Ectodermal cell (in vitro differentiated cells): Measurements from ENCODE around the gene PLVAP.
A peak's percentile ranks its signal among the peaks of the same experiment; 100 is the strongest.

Source experiments
- H3K27ac ChIP-seq: 2 replicates; pipeline ENCODE4 v1.7.0; 2013; ENCODE audit warnings: mild to moderate bottlenecking, low read depth, low read length; ENCODE audit not compliant: insufficient read depth, poor library complexity, severe bottlenecking
- H3K27me3 ChIP-seq: 2 replicates; pipeline ENCODE4 v1.7.0; 2013; ENCODE audit warnings: mild to moderate bottlenecking, low read length; ENCODE audit not compliant: insufficient read depth, control insufficient read depth, poor library complexity, severe bottlenecking
- H3K36me3 ChIP-seq: one replicate; pipeline ENCODE4 v1.7.0; 2013; ENCODE audit warnings: low read length; ENCODE audit not compliant: control insufficient read depth, insufficient read depth
- H3K4me1 ChIP-seq: one replicate; pipeline ENCODE4 v1.7.0; 2013; ENCODE audit warnings: low read length; ENCODE audit not compliant: control insufficient read depth, insufficient read depth
- H3K4me3 ChIP-seq: 2 replicates; pipeline ENCODE4 v1.7.0; 2013; ENCODE audit warnings: low read depth, low read length, control low read depth; ENCODE audit not compliant: insufficient read depth
- H3K9me3 ChIP-seq: 2 replicates; pipeline ENCODE4 v1.7.0; 2013; ENCODE audit warnings: mild to moderate bottlenecking, low read length, moderate library complexity; ENCODE audit not compliant: control insufficient read depth
- WGBS, 2 experiments: methylation state at CpG; one replicate each; pipeline ENCODE4 v1.1.7; 2013; ENCODE audit warnings: missing lambda C conversion rate in 2 of 2; 5-methylcytosine and 5-hydroxymethylcytosine counted together

Gene PLVAP

GRCh38 chr19:17320435-17320834 is 56.7 kb downstream of the PLVAP start:
- Histone ChIP-seq H3K4me3 (no peak overlapping the region), H3K4me1 (no peaks in the 10 kb centered on the region), H3K9me3 (no peaks in the 10 kb centered on the region), H3K27me3 (no peaks in the 10 kb centered on the region), H3K27ac (no peak overlapping the region), H3K36me3 (peaks cover 15% of the 10 kb centered on the region)
- WGBS, 2 experiments: 86 to 89% methylated on average over 11 of the region's 11 CpGs

DNA sequence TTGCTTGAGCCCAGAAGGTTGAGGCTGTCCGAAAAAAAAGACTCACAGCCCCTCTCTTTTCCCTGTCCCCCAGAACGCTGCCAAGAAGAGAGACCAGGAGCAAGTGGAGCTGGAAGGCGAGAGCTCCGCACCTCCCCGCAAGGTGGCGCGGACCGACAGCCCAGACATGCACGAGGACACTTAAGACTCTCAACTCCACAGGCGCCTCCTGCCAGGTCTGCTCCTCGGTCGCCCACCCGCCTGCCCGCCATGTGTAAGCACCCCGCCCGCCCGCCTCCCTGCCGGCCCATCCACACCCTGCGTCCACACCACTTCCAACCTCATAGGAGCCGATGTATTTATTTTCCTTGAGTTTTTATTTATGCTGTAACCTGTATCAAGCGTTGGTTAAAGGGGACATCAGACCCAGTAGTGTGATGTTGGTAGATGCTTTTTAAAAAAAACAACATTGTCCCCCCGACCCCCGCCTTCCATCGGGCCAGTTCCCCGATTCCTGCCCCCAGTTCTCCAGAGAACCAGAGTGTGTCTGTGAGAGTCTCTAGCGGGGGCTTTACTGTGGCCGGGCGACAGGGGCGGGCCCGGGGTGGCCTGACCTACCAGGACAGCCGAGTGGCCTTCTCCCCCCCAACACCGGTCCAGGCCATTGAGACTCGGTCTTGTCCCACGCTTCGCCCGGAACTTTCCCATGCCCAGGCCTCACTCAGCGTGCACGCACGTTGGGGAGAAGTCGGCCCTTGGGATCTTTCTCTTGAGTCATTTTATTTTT is 57.5 kb downstream of the PLVAP start:
- 94 to 95% methylated on average over 38 to 39 of the region's 40 CpGs for WGBS, 2 experiments
- Histone ChIP-seq H3K27ac (no peak overlapping the region), H3K9me3 (no peaks in the 10 kb centered on the region), H3K36me3 (peaks cover 14% of the 10 kb centered on the region), H3K4me1 (no peaks in the 10 kb centered on the region), H3K27me3 (no peaks in the 10 kb centered on the region), H3K4me3 (no peak overlapping the region)

GRCh38 chr19:17318966-17319365 is 58.2 kb downstream of the PLVAP start:
- WGBS, 2 experiments: 90 to 95% methylated on average over 6 of the region's 6 CpGs

DNA sequence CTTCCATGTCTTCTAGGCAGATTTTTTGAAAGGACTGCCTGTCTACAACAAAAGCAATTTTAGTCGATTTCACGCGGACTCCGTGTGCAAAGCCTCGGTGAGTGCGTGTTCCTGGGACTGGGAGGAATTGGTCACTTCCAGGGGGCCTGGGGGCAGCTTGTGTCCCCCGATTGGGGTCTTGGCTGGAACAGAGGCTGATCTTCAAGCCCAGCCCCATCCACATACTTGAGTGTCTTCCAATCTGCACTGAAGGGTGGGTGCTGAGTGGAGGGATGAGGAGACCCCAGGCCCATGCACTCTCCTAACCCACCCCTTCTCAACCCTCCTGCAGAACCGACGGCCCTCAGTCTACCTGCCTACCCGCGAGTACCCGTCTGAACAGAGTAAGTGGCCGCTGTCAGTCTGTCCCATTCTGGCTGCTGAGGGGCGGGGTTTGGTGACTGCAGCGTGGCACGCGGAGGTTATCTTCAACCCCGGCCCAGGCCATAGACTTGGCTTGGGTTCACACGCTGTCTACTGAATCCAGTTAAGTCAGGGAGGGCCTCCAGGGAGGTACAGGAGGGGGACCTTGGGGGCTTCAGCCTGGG is 63.0 kb downstream of the PLVAP start:
- WGBS, 2 experiments: 95 to 97% methylated on average over 19 of the region's 19 CpGs
- H3K27me3 ChIP-seq: no peaks in the 10 kb centered on the region

More at GRCh38 chr19:17318966-17319365, 58.2 kb downstream of the PLVAP start:
- no peaks in the 10 kb centered on the region for H3K27me3 ChIP-seq
- no peaks in the 10 kb centered on the region for H3K9me3 ChIP-seq
- no peak overlapping the region for H3K27ac ChIP-seq
- no peak overlapping the region for H3K4me3 ChIP-seq
- H3K4me1 ChIP-seq: no peaks in the 10 kb centered on the region
- H3K36me3 ChIP-seq: peaks cover 20% of the 10 kb centered on the region

GRCh38 chr19:17312189-17313113 is 64.7 kb downstream of the PLVAP start:
- Histone ChIP-seq H3K27me3 (no peaks in the 10 kb centered on the region), H3K36me3 (peaks cover 24% of the 10 kb centered on the region), H3K4me1 (no peaks in the 10 kb centered on the region), H3K27ac (no peak overlapping the region), H3K4me3 (no peak overlapping the region), H3K9me3 (no peaks in the 10 kb centered on the region)
- 92% methylated on average over 20 of the region's 20 CpGs for WGBS, 2 experiments

More for the DNA sequence above, 63.0 kb downstream of the PLVAP start:
- H3K9me3 ChIP-seq: no peaks in the 10 kb centered on the region
- H3K27ac ChIP-seq: no peak overlapping the region
- no peaks in the 10 kb centered on the region for H3K4me1 ChIP-seq
- peaks cover 24% of the 10 kb centered on the region for H3K36me3 ChIP-seq
- no peak overlapping the region for H3K4me3 ChIP-seq

GRCh38 chr19:17311455-17312188 is 65.5 kb downstream of the PLVAP start:
- Histone ChIP-seq H3K27ac (no peak overlapping the region), H3K36me3 (peaks cover 24% of the 10 kb centered on the region), H3K4me1 (no peaks in the 10 kb centered on the region), H3K27me3 (no peaks in the 10 kb centered on the region), H3K4me3 (no peak overlapping the region), H3K9me3 (no peaks in the 10 kb centered on the region)
- 81 to 89% methylated on average over 11 of the region's 11 CpGs for WGBS, 2 experiments

- H3K9me3 ChIP-seq: no peaks in the 10 kb centered on the region
- WGBS, 2 experiments: 9 to 10% methylated on average over 23 of the region's 23 CpGs
- peak overlapping the region; percentile 63 for H3K27ac ChIP-seq
These were observed 67.1 kb downstream of the PLVAP start for GRCh38 chr19:17309965-17310461.

DNA sequence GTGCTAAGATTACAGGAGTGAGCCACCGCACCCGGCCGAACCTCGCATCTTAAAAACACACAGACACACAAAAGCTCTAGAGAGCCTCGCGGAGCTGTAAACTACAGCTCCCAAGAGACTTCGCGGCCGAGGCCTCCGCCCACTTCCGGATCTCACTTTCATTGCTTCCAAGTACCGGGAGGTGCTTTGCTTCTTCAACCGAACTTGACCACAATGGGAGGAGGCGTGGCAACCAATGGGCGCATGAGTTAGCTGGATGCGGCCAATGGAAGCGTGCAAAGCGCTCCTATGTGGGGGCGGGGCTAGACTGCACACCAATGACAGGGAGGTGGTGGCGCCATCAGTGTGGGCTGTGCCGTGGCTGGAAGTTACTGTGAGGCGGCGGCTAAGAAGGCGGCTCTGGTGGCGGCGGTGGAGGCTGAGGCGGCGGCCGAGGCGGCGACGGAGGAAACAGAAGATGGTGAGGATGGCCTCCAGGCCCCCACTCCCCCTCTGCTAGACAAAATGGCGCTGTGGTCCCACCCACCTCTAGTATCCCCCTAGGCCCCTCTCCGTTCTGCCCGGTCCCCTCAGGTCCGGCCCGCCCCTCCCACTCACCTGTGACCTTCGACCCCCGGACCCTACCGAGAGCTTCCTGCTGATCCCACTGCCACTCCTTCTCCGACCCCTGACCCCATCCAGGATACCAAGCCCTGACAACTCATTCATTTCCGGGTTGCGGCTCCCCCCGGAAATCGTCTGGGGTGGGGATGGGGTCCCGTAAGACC is 67.8 kb downstream of the PLVAP start, which contains the start of gene DDA1:
Gene DDA1 (plus strand): TSS at position 366 of the 767 bp plus-strand sequence. CDS start 92 bp downstream, at position 458.
- H3K36me3 ChIP-seq: peaks cover 12% of the 10 kb centered on the region
- H3K27ac ChIP-seq: peak within 1 kb of the TSS; percentile 63
- no peaks in the 10 kb centered on the region for H3K4me1 ChIP-seq
- no peaks in the 10 kb centered on the region for H3K27me3 ChIP-seq
- H3K9me3 ChIP-seq: no peaks in the 10 kb centered on the region
- H3K4me3 ChIP-seq: peak within 1 kb of the TSS; percentile 92
- 1% methylated on average over 46 of the region's 46 CpGs for WGBS, 2 experiments

More at GRCh38 chr19:17309965-17310461, 67.1 kb downstream of the PLVAP start:
- H3K4me1 ChIP-seq: no peaks in the 10 kb centered on the region
- H3K4me3 ChIP-seq: peak overlapping the region; percentile 92
- no peaks in the 10 kb centered on the region for H3K27me3 ChIP-seq
- peaks cover 17% of the 10 kb centered on the region for H3K36me3 ChIP-seq

- Histone ChIP-seq H3K36me3 (peaks cover 5% of the 10 kb centered on the region), H3K4me1 (no peaks in the 10 kb centered on the region), H3K27me3 (no peaks in the 10 kb centered on the region), H3K4me3 (no peak overlapping the region), H3K27ac (no peak overlapping the region), H3K9me3 (no peaks in the 10 kb centered on the region)
- 93 to 94% methylated on average over 8 of the region's 8 CpGs for WGBS, 2 experiments
These were observed 69.2 kb downstream of the PLVAP start for GRCh38 chr19:17307876-17308377.
